ENCODE measurements around the gene LZTFL1.

Gene LZTFL1

DNA sequence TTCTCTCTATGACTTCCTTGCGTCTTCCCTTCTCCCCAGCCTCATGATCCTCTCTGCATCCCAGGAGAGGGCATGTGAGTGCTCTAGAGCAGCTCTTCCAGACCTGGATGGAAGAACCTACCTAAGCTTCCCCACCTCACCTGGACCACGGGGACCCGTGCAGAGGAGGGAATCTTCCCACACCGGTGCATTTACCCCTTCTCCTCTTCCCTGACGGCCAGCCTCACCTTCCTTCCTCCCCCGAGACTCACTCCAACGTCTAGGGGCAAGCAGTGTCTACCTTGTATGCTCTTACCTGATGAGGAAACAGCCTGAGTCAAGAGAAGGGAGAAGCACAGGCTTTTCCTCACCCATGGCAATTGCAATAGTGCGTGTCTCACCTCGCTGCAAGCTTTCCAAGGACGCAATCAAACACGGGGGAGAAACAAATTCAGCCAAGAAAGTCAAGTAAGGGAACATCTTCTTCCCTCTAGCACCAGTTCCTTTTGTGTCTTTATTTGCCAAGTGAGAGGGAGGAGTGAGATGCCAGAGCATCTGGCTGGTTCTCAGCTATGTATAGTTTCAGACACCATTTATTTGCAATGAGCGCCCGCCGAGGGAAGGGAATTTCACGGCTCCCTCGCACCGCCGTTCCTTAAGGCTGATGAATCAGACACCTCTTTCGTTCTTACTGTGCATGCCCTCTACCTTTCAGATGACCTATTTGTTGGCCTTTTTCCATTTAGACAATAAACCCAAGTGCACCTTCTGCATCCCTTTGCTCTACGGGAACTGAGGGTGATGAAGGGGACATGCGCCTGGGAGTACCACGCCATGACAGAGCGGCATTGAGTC lies 42.7 kb upstream of the LZTFL1 start:
- TF ChIP-seq, protein P1, sequence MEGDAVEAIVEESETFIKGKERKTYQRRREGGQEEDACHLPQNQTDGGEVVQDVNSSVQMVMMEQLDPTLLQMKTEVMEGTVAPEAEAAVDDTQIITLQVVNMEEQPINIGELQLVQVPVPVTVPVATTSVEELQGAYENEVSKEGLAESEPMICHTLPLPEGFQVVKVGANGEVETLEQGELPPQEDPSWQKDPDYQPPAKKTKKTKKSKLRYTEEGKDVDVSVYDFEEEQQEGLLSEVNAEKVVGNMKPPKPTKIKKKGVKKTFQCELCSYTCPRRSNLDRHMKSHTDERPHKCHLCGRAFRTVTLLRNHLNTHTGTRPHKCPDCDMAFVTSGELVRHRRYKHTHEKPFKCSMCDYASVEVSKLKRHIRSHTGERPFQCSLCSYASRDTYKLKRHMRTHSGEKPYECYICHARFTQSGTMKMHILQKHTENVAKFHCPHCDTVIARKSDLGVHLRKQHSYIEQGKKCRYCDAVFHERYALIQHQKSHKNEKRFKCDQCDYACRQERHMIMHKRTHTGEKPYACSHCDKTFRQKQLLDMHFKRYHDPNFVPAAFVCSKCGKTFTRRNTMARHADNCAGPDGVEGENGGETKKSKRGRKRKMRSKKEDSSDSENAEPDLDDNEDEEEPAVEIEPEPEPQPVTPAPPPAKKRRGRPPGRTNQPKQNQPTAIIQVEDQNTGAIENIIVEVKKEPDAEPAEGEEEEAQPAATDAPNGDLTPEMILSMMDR (IDR thresholded peaks at IDR 0.05; ENCODE audit: low read depth, low read length, missing control alignments) = no peak
- H3K4me3 ChIP-seq (replicated peaks; ENCODE audit: low read depth, low read length) = no peak overlapping the region
- no peak for DNase-seq (ENCODE audit: extremely low read depth, low read depth)

DNA sequence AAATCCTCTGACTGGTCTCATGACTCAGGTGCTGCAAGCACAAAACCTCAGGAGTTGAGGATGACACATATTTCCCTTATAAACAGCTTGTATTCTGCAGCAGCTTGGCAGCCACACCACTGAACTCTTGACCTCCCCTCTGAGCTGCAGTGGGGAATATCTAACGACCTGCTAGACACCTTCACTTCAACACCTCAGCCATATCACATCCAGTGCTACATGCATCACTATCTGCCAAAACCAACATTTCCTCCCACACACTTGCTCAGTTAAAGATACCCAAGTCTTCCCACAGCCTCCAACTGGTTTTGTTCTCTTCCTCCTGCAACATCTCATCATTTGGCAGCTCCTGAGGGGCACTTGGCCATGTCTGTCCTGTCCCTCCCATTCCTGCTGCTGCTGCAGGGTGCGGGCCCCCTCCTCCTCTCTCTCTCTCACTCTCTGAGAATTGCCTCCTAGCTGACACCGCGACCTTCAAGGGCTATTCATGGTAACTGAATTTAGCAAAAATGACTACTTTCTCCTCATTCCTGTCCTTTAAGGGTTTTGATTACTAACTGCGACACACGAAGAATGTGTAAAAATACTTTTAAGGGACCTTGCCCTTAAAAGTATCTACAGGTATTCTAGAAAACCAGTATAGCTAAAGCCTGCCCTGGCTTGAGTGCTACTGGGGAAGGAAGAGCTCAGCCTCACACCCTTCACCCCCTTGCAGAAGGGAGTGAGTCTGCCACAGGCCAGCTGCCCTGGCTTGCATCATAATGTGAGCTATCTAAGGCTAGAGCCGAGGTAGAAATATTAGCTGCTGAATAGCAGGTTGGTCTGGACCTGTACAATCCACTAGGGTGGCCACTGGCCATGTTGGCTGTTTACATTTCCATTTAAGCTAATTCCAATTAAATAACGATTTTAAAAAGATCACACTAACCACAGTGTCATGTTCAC lies 39.4 kb upstream of the LZTFL1 start:
- TF ChIP-seq, protein P1 (IDR thresholded peaks at IDR 0.05; ENCODE audit: low read depth, low read length, missing control alignments) = no peak
- no peak overlapping the region for H3K4me3 ChIP-seq (replicated peaks; ENCODE audit: low read depth, low read length)
- DNase-seq (ENCODE audit: extremely low read depth, low read depth) = no peak

DNA sequence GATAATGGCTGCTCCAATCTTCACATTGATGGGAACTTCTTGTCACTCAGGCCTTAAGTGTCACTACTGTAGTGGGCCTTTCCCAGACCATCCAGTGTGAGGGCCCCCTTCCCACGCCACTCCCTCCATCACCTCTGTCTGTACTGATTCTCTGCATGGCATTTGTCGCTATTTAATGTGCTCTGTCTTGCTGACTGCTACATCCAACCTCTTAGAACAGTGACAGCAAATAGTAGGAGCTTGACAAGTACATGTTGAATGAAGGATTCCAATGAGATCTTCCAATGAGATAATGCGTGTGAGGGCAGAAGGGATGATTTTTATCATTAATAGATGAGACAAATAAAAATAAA lies 38.8 kb upstream of the LZTFL1 start:
- no peak overlapping the region for H3K4me3 ChIP-seq (replicated peaks; ENCODE audit: low read depth, low read length)
- no peak for DNase-seq (ENCODE audit: extremely low read depth, low read depth)
- TF ChIP-seq, protein P1 (IDR thresholded peaks at IDR 0.05; ENCODE audit: low read depth, low read length, missing control alignments) = no peak

DNA sequence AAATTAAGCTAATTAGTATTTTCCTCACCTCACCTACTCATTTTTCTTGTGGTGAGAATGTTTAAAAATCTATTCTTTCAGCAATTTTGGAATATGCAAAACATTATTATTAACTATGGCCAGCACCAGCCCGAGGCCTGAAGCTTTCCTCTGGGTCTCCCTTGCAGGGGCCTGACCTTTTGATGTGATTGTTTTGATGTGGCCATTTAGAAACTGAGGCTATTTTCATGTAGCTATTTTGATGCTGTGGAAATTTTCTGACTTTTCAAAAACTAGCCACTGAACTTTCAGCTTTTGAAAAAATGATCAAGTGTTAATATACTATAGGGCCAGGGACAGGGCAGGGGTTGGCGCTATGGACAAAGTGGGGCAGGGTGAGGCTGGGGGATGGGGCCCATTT lies 36.2 kb upstream of the LZTFL1 start:
- no peak for DNase-seq (ENCODE audit: extremely low read depth, low read depth)
- TF ChIP-seq, protein P1 (IDR thresholded peaks at IDR 0.05; ENCODE audit: low read depth, low read length, missing control alignments) = no peak
- no peak overlapping the region for H3K4me3 ChIP-seq (replicated peaks; ENCODE audit: low read depth, low read length)

DNA sequence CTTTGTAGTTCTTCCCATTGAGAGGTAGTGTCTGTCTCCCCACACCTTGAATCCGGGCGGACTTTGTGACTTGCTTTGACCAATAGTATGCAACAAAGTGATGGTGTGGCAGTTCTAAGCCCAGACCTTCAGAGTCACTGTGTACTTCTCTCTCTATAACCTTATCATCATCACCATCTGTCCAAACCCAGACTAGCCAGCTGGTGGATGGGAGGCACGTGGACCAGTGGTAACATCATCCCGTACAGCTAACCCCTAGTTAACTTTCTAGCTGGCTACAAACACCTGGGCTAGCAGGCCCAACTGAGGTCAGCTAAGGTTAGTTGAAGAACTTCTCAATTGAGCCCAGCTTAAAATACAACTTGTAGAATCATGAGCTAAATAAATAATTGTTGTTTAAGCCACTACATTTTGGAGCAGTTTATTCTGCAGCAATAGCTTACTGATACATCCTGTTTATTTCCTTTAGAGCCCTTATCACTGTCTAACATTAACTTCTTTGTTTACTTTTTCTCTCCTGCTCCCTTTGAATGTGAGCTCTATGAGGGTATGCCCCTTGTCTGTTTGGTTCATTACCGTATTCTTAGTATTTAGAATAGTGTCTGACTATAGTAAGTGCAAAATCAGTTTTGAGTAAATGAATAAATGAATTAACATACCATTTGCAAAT lies 32.9 kb upstream of the LZTFL1 start:
- no peak for DNase-seq (ENCODE audit: extremely low read depth, low read depth)
- TF ChIP-seq, protein P1 (IDR thresholded peaks at IDR 0.05; ENCODE audit: low read depth, low read length, missing control alignments) = no peak
- H3K4me3 ChIP-seq (replicated peaks; ENCODE audit: low read depth, low read length) = no peak overlapping the region

DNA sequence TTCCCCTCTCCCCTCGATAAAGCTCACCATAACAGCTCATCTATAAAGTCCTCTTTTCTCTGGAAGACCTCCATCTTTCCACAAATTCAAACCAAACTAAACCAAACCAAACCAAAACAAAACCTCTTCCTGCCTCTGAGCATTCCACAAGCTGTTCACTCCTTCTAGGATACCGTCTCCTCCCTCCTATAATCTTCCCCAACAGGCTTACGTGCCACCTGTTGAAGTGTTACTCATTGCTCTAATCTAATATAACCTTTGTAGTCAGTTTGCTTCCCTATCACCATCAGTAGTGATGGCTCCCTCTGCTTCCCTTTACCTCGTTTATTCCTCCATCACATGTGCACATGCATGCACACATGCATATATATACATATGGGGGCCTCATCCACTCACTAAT lies 31.7 kb upstream of the LZTFL1 start:
- TF ChIP-seq, protein P1 (IDR thresholded peaks at IDR 0.05; ENCODE audit: low read depth, low read length, missing control alignments) = no peak
- H3K4me3 ChIP-seq (replicated peaks; ENCODE audit: low read depth, low read length) = no peak overlapping the region
- DNase-seq (ENCODE audit: extremely low read depth, low read depth) = no peak
